H1 (cell line): Measurements from ENCODE around the gene NMB. TPM values are rescaled to one million over a fixed set of nuclear protein-coding genes. Genes with fewer than 3 reads are reported as not detected.
A peak's percentile ranks its signal among the peaks of the same experiment; 100 is the strongest.

Source experiments
- CTCF ChIA-PET: fragments of 300-600 bp; sonication (Branson Sonifier 250); formaldehyde crosslinking; loops from one replicate; lab custom pipeline; 2021; ENCODE audit not compliant: partially characterized antibody; lab: Charles Lee
- POLR2A ChIA-PET: fragments of 300-600 bp; sonication (Branson Sonifier 250); formaldehyde crosslinking; loops from one replicate; lab custom pipeline; 2021; ENCODE audit warnings: inconsistent platforms; ENCODE audit not compliant: partially characterized antibody; lab: Charles Lee
- DNase-seq, 2 experiments: peaks; one replicate each; pipeline versions ENCODE4 v3.0.0 to v3.0.0-alpha.2; 2010 to 2022; ENCODE audit warnings: low spot score in 2 of 2, low read depth in 1 of 2, mixed read lengths in 1 of 2
- FAIRE-seq: peaks from 2 replicates; lab custom pipeline; 2011; peaks lifted over from hg19 to GRCh38; lab: Jason Lieb, UNC
- H2AFZ ChIP-seq: 2 replicates; pipeline ENCODE4 v1.8.1; 2012; ENCODE audit warnings: low read length, inconsistent platforms
- H2AK5ac ChIP-seq: 2 replicates; pipeline ENCODE4 v1.6.1; 2013; ENCODE audit warnings: low read depth, low read length
- H2BK120ac ChIP-seq: replicated peaks from 2 replicates; pipeline ENCODE3; 2013; ENCODE audit warnings: low read depth, low read length, inconsistent platforms
- H2BK12ac ChIP-seq: 2 replicates; pipeline ENCODE4 v1.6.1; 2013; ENCODE audit warnings: low read depth, low read length
- H2BK15ac ChIP-seq: 2 replicates; pipeline ENCODE4 v1.6.1; 2013; ENCODE audit warnings: low read length
- H2BK20ac ChIP-seq: 2 replicates; pipeline ENCODE4 v1.6.1; 2013; ENCODE audit warnings: low read length
- H2BK5ac ChIP-seq: 2 replicates; pipeline ENCODE4 v1.6.1; 2013; ENCODE audit warnings: low read depth, low read length
- H3K14ac ChIP-seq: 2 replicates; pipeline ENCODE4 v1.6.1; 2013; ENCODE audit warnings: inconsistent platforms; ENCODE audit not compliant: insufficient read length
- H3K18ac ChIP-seq: 2 replicates; pipeline ENCODE4 v1.6.1; 2013; ENCODE audit warnings: low read length; ENCODE audit errors: extremely low read depth
- H3K23ac ChIP-seq: 2 replicates; pipeline ENCODE4 v1.6.1; 2013; ENCODE audit warnings: inconsistent platforms; ENCODE audit not compliant: insufficient read length
- H3K23me2 ChIP-seq: 2 replicates; pipeline ENCODE4 v1.6.1; 2013; ENCODE audit warnings: low read depth, low read length
- H3K27ac ChIP-seq: 2 replicates; pipeline ENCODE4 v1.6.1; 2011; ENCODE audit warnings: low read depth, low read length, inconsistent platforms
- H3K27me3 ChIP-seq, 4 experiments: replicated peaks in 1 of 4; 1 replicate in 1 of 4; 2 replicates in 3 of 4; pipeline versions ENCODE4 v1.6.1 to v1.8.1; 2011 to 2013; ENCODE audit warnings: low read length in 3 of 4, mild to moderate bottlenecking in 3 of 4, inconsistent platforms in 2 of 4, mixed read lengths in 2 of 4, moderate library complexity in 1 of 4; ENCODE audit not compliant: control insufficient read depth in 3 of 4, insufficient read depth in 3 of 4; ENCODE audit errors: extremely low read depth in 1 of 4
- H3K36me3 ChIP-seq, 4 experiments: 2 replicates each; pipeline versions ENCODE4 v1.6.1 to v1.8.1; 2011 to 2013; ENCODE audit warnings: mild to moderate bottlenecking in 4 of 4, low read length in 3 of 4, moderate library complexity in 2 of 4, control low read depth in 1 of 4, inconsistent platforms in 1 of 4; ENCODE audit not compliant: insufficient read depth in 4 of 4, control insufficient read depth in 2 of 4
- H3K4ac ChIP-seq: replicated peaks from 2 replicates; pipeline ENCODE3; 2013; ENCODE audit warnings: low read length, low read depth, mixed read lengths, inconsistent platforms; ENCODE audit not compliant: insufficient read length
- H3K4me1 ChIP-seq, 4 experiments: replicated peaks in 1 of 4; 1 replicate in 1 of 4; 2 replicates in 3 of 4; pipeline versions ENCODE4 v1.6.1 to v1.8.1; 2011 to 2013; ENCODE audit warnings: low read length in 3 of 4, inconsistent platforms in 2 of 4, mixed read lengths in 1 of 4; ENCODE audit not compliant: insufficient read depth in 4 of 4, control insufficient read depth in 3 of 4
- H3K4me2 ChIP-seq, 2 experiments: 2 replicates each; pipeline versions ENCODE4 v1.6.1 to v1.8.1; 2011 to 2013; ENCODE audit warnings: low read depth in 2 of 2, low read length in 2 of 2, control low read depth in 1 of 2, inconsistent platforms in 1 of 2, mild to moderate bottlenecking in 1 of 2; ENCODE audit not compliant: insufficient read depth in 1 of 2
- H3K4me3 ChIP-seq, 4 experiments: fragments of 200-600, 300-600 bp in 1 of 4; sonication (generic), shearing (Covaris generic), sonication (Bioruptor Twin) in 1 of 4; 2 replicates each; pipeline versions ENCODE4 v1.5.1 to v1.8.1; 2011 to 2016; ENCODE audit warnings: low read length in 4 of 4, low read depth in 3 of 4, control low read depth in 2 of 4, inconsistent platforms in 2 of 4, mild to moderate bottlenecking in 2 of 4, mixed read lengths in 1 of 4, moderate library complexity in 1 of 4; ENCODE audit not compliant: insufficient read depth in 2 of 4; ENCODE audit errors: extremely low read depth in 1 of 4
- H3K56ac ChIP-seq: replicated peaks from 2 replicates; pipeline ENCODE3; 2013; ENCODE audit warnings: low read depth, mild to moderate bottlenecking, mixed read lengths, low read length, inconsistent platforms; ENCODE audit not compliant: insufficient read length
- H3K79me1 ChIP-seq: 2 replicates; pipeline ENCODE4 v1.6.1; 2013; ENCODE audit warnings: low read depth, low read length, control low read depth
- H3K79me2 ChIP-seq, 2 experiments: 2 replicates each; pipeline versions ENCODE4 v1.6.1 to v1.8.1; 2012 to 2013; ENCODE audit warnings: low read length in 2 of 2, mild to moderate bottlenecking in 2 of 2, inconsistent platforms in 1 of 2; ENCODE audit not compliant: insufficient read depth in 2 of 2, control insufficient read depth in 1 of 2
- H3K9ac ChIP-seq, 4 experiments: replicated peaks in 1 of 4; 1 replicate in 1 of 4; 2 replicates in 3 of 4; pipeline versions ENCODE4 v1.6.1 to v1.8.1; 2011 to 2013; ENCODE audit warnings: low read depth in 3 of 4, low read length in 3 of 4, control low read depth in 2 of 4, mild to moderate bottlenecking in 2 of 4, moderate library complexity in 2 of 4, inconsistent platforms in 1 of 4; ENCODE audit errors: extremely low read depth in 1 of 4
- H3K9me3 ChIP-seq, 2 experiments: 2 replicates each; pipeline versions ENCODE4 v1.6.1 to v1.8.1; 2012 to 2013; ENCODE audit warnings: mild to moderate bottlenecking in 2 of 2, moderate library complexity in 2 of 2, control low read depth in 1 of 2, inconsistent platforms in 1 of 2, low read depth in 1 of 2, low read length in 1 of 2, mixed read lengths in 1 of 2; ENCODE audit not compliant: insufficient read depth in 2 of 2
- H4K20me1 ChIP-seq, 2 experiments: replicated peaks in 1 of 2; 2 replicates each; pipeline versions ENCODE3 to v1.8.1; 2011 to 2013; ENCODE audit warnings: inconsistent platforms in 2 of 2, low read length in 2 of 2, mild to moderate bottlenecking in 1 of 2; ENCODE audit not compliant: insufficient read depth in 2 of 2, control insufficient read depth in 1 of 2
- H4K5ac ChIP-seq: 2 replicates; pipeline ENCODE4 v1.6.1; 2013; ENCODE audit warnings: low read length, low read depth, mixed read lengths, inconsistent platforms; ENCODE audit not compliant: insufficient read length
- H4K8ac ChIP-seq: 2 replicates; pipeline ENCODE4 v1.8.0; 2013; ENCODE audit warnings: mild to moderate bottlenecking, moderate library complexity, low read length, inconsistent platforms; ENCODE audit not compliant: insufficient read depth; ENCODE audit errors: extremely low read depth
- H4K91ac ChIP-seq: replicated peaks from 2 replicates; pipeline ENCODE3; 2013; ENCODE audit warnings: low read length, mixed read lengths, inconsistent platforms; ENCODE audit not compliant: insufficient read length
- CREB1 ChIP-seq: IDR thresholded peaks from 2 replicates; pipeline ENCODE4 v1.6.1; 2012; ENCODE audit warnings: inconsistent platforms
- RXRA ChIP-seq: IDR thresholded peaks from 2 replicates; pipeline ENCODE4 v1.6.1; 2011; ENCODE audit warnings: low read depth, mild to moderate bottlenecking, low read length, moderate library complexity; ENCODE audit not compliant: insufficient read depth
- WGBS, 2 experiments: shearing (Covaris generic) in 1 of 2; methylation state at CpG; one replicate each; pipeline versions ENCODE4 v1.1.6 to v1.1.7; 2013 to 2015; ENCODE audit warnings: low lambda C conversion rate in 2 of 2, mixed read lengths in 2 of 2, inconsistent platforms in 1 of 2, low coverage in 1 of 2, missing lambda C conversion rate in 1 of 2; ENCODE audit not compliant: insufficient replicate concordance in 2 of 2, insufficient coverage in 1 of 2, insufficient read length in 1 of 2; ENCODE audit errors: extremely low coverage in 1 of 2, missing lambda C conversion rate in 1 of 2; 5-methylcytosine and 5-hydroxymethylcytosine counted together
- polyA plus RNA-seq, 7 experiments: library from polyadenylated mRNA; depleted of rRNA in 3 of 7; stranded (reverse) in 5 of 7; unstranded in 2 of 7; fragments of >200 nt in 5 of 7; fragments of 200-250 nt in 2 of 7; gene quantifications; 1 replicate in 5 of 7; 2 replicates in 1 of 7; 4 replicates in 1 of 7; pipeline versions ENCODE4 v1.2.1 to v1.2.3, GENCODE V29; 2011 to 2013; ENCODE audit warnings: missing spikeins in 2 of 7, mixed read lengths in 2 of 7
- total RNA-seq: library from RNA; stranded (reverse); fragmentation: NEBNext Ultra II Directional; extraction: Animal tissue kit (Norgen Biotek cat#: 25700); gene quantifications from 2 replicates; pipeline ENCODE4 v1.2.1, GENCODE V29; 2021

The NMB gene
- total and polyA plus RNA-seq, 2 of the 8 experiments (the other 6 are each of a cell fraction or from before 2014, with no cell fraction given), result 9.3 to 13.6 TPM

DNA sequence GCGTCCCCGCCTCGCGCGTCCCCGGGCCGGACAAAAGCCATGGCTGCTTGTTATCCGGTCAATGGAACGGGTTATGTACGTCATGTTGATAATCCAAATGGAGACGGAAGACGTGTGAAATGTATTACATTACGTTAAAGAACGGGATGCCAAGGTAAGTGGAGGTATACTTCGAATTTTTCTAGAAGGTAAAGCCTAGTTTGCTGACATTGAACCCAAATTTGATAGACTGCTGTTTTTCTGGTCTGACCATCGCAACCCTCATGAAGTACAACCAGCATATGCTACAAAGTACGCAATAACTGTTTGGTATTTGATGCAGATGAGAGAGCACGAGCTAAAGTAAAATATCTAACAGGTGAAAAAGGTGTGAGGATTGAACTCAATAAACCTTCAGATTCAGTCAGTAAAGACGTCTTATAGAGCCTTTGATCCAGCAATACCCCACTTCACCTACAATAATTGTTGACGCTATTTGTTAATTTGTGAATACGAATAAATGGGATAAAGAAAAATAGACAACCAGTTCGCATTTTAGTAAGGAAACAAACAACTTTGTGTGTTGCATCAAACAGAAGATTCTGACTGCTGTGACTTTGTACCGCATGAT lies 23.7 kb downstream of the NMB start:
- H3K14ac ChIP-seq, result no peak overlapping the region
- 0 out of 2 replicates have a peak overlapping the region, but pooled peaks have one; percentile 48 for H2AFZ ChIP-seq
- H3K56ac ChIP-seq, result no peak overlapping the region
- no peak overlapping the region for H2BK15ac ChIP-seq
- no peak overlapping the region for H2BK120ac ChIP-seq
- no peak overlapping the region for H2BK12ac ChIP-seq
- FAIRE-seq, result no peak
- POLR2A ChIA-PET, result interaction anchor here (0.9 to 9.2 kb wide), 7 partner anchors 9 to 32 kb away, joined by 3 to 134 read pairs (median 5); partner anchors contain the start of gene ZSCAN2
- H3K9me3 ChIP-seq, result no peaks in the 10 kb centered on the region
- peak overlapping the region; percentile 96 to 99 for H3K4me2 ChIP-seq
- H3K23me2 ChIP-seq, result peaks cover 17% of the 10 kb centered on the region
- no peak overlapping the region for H2BK5ac ChIP-seq
- H2BK20ac ChIP-seq, result no peak overlapping the region
- peaks cover 0 to 2% of the 10 kb centered on the region in 2 experiments for H4K20me1 ChIP-seq
- H3K27me3 ChIP-seq, result peaks cover 0 to 21% (median 2%) of the 10 kb centered on the region in 4 experiments; a peak in 5 of 7 replicates
- H3K23ac ChIP-seq, result no peak overlapping the region
- no peaks in the 10 kb centered on the region for H3K79me2 ChIP-seq
- peaks cover 0 to 6% (median 4%) of the 10 kb centered on the region in 4 experiments; a peak in 6 of 7 replicates for H3K4me1 ChIP-seq
- no peak overlapping the region for H3K9ac ChIP-seq
- DNase-seq, result no peak
- CTCF ChIA-PET, result interaction anchor here (0.9 to 3.3 kb wide), 9 partner anchors 11 to 68 kb away, joined by 3 to 24 read pairs (median 4); no protein-coding TSS in a partner anchor
- no peak overlapping the region for H2AK5ac ChIP-seq
- no peak overlapping the region for H4K8ac ChIP-seq
- H3K18ac ChIP-seq, result no peak overlapping the region
- no peaks in the 10 kb centered on the region; the same call in 1 of the 2 replicates for H3K79me1 ChIP-seq
- no peak overlapping the region for H3K27ac ChIP-seq
- H3K4ac ChIP-seq, result no peak overlapping the region
- H4K5ac ChIP-seq, result no peak overlapping the region
- no peak overlapping the region for H4K91ac ChIP-seq
- no peaks in the 10 kb centered on the region for H3K36me3 ChIP-seq
- 33% methylated on average over 23 of the region's 23 CpGs; no CpG with 5 or more reads in 1 of the 2 experiments for WGBS, 2 experiments
- peak overlapping the region; percentile 43 to 71 (median 59) for H3K4me3 ChIP-seq
- TF ChIP-seq RXRA (no peak), CREB1 (0 out of 2 replicates have a peak, but pooled peaks have one; percentile 5)
